ENCODE data around the gene KCTD2. TPM values are rescaled to one million over a fixed set of nuclear protein-coding genes. Genes with fewer than 3 reads are reported as not detected.
A peak's percentile ranks its signal among the peaks of the same experiment; 100 is the strongest.

KCTD2 gene
- total RNA-seq, 4 donors from 2014 or later = 22.5 to 38.3 (median 28.6) TPM

GRCh38 chr17:75113798-75114551, 67.0 kb downstream of the KCTD2 start:
- 1 to 5% methylated on average over 19 to 20 of the region's 22 CpGs for WGBS, 2 donors
- H3K4me3 ChIP-seq (ENCODE audit: low read depth, poor library complexity, severe bottlenecking) = no peak overlapping the region
- DNase-seq (ENCODE audit: low spot score in 2 of 2) = peak; percentile 92 to 98
- intact Hi-C loops (cut with DNase I; ENCODE audit: low total_unique reads) = loop anchor here (5.0 to 10.0 kb wide), 2 partner anchors 58 to 91 kb away; partner anchors contain the start of gene NUP85
- TF ChIP-seq CTCF (IDR thresholded peaks at IDR 0.05) (peak in 1 of 3 donors; percentile 80), POLR2A (IDR thresholded peaks at IDR 0.05) (no peak)

DNA sequence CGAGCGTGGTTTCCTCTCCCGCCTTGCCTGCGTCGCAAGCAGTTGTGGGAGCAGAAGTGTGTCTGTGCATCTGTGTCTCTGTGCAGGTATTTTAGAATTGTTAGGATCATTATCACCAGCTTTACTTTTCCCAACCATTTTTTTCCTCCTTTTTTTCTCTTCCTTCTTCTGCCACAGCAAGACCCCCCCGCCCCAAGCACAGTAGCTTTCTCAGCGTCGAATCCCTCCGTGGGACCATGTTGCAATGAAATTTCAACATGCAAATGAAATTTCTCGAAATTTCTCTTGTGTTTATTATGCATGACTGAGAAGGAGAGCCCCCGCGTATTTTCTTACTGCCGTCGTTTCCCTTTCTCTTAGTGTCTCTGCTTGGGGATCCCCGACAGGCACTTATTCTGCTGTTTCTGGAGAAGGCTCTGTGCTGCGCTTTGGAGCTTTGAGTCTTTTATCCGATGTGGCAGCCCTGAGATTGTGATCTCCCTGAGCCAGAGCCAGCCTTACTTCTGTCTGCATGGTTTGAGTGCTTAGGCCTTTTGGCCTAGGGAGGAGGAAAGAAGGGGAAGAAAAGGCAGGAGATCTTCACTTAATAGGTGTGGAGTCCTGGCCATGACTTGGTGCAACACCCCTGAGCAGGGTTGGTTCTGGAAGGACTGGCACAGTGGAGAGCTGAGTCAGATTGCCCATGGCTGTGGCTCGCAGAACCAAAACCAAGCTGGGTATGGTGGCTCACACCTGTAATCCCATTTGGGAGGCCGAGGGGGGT, 67.7 kb downstream of the KCTD2 start:
- WGBS, 2 donors = 30 to 39% methylated on average over 19 of the region's 19 CpGs
- H3K4me3 ChIP-seq (ENCODE audit: low read depth, poor library complexity, severe bottlenecking) = no peak overlapping the region
- DNase-seq (ENCODE audit: low spot score in 2 of 2) = no peak
- intact Hi-C loops (cut with DNase I; ENCODE audit: low total_unique reads) = loop anchor here (5.0 to 10.0 kb wide), 2 partner anchors 58 to 90 kb away; partner anchors contain the start of gene NUP85
- TF ChIP-seq CTCF (IDR thresholded peaks at IDR 0.05) = no peak
- TF ChIP-seq POLR2A (IDR thresholded peaks at IDR 0.05) = no peak

Other genes with a start within 250 kb of the KCTD2 start
- gene GRIN2C, start 187.3 kb upstream of the KCTD2 start, total RNA-seq = under 1 TPM in 2 of 4 donors, not detected in 2; 0.49 to 0.55 TPM
- gene FDXR, start 174.2 kb upstream of the KCTD2 start, total RNA-seq = 10 to 100 TPM; 21.9 to 28.0 (median 24.6) TPM
- 10 to 100 TPM in 1 of 4 donors, 1 to 10 TPM in 3; 4.9 to 19.9 (median 6.8) TPM for gene FADS6, start 153.6 kb upstream of the KCTD2 start, total RNA-seq
- gene USH1G, start 124.0 kb upstream of the KCTD2 start, total RNA-seq = 1 to 10 TPM in 3 of 4 donors, under 1 TPM in 1; 0.67 to 2.6 (median 2.1) TPM
- gene OTOP2, start 123.0 kb upstream of the KCTD2 start, total RNA-seq = not detected
- gene OTOP3, start 111.3 kb upstream of the KCTD2 start, total RNA-seq = 1 to 10 TPM in 2 of 4 donors, under 1 TPM in 1, not detected in 1; 0.64 to 2.3 (median 1.1) TPM
- 10 to 100 TPM in 1 of 4 donors, 1 to 10 TPM in 3; 2.9 to 11.6 (median 6.2) TPM for gene HID1, start 74.5 kb upstream of the KCTD2 start, total RNA-seq
- gene CDR2L, start 59.6 kb upstream of the KCTD2 start, total RNA-seq = 1 to 10 TPM; 4.5 to 9.8 (median 5.3) TPM
- 10 to 100 TPM; 48.6 to 76.4 (median 58.8) TPM for gene MRPL58, start 34.6 kb upstream of the KCTD2 start, total RNA-seq
- 100 to 1,000 TPM; 212 to 298 (median 249) TPM for gene ATP5PD, start 256 bp upstream of the KCTD2 start, total RNA-seq
- gene SLC16A5, start 40.7 kb downstream of the KCTD2 start, total RNA-seq = 100 to 1,000 TPM in 1 of 4 donors, 10 to 100 TPM in 3; 41.1 to 101 (median 62.6) TPM
- 10 to 100 TPM; 10.6 to 14.7 (median 11.9) TPM for gene ARMC7, start 62.7 kb downstream of the KCTD2 start, total RNA-seq
- gene NT5C, start 84.5 kb downstream of the KCTD2 start, total RNA-seq = 100 to 1,000 TPM in 3 of 4 donors, 10 to 100 TPM in 1; 62.5 to 107 (median 105) TPM
- 10 to 100 TPM; 30.2 to 56.4 (median 37.1) TPM for gene JPT1, start 107.3 kb downstream of the KCTD2 start, total RNA-seq
- gene SUMO2, start 135.7 kb downstream of the KCTD2 start, total RNA-seq = 10 to 100 TPM; 59.8 to 75.6 (median 68.2) TPM
- 10 to 100 TPM; 32.1 to 46.2 (median 35.1) TPM for gene NUP85, start 158.5 kb downstream of the KCTD2 start, total RNA-seq
- gene GGA3, start 214.4 kb downstream of the KCTD2 start, total RNA-seq = 10 to 100 TPM; 27.5 to 43.1 (median 29.9) TPM
- gene MRPS7, start 214.7 kb downstream of the KCTD2 start, total RNA-seq = 10 to 100 TPM; 20.7 to 36.0 (median 31.4) TPM
- gene MIF4GD, start 224.0 kb downstream of the KCTD2 start, total RNA-seq = 10 to 100 TPM; 22.6 to 41.8 (median 32.6) TPM
- gene SLC25A19, start 242.2 kb downstream of the KCTD2 start, total RNA-seq = 1 to 10 TPM; 4.0 to 7.1 (median 5.9) TPM

All from lower leg skin (tissue), 4 donors.